DOHH2 (cell line): Measurements from ENCODE around the gene SCUBE3.

Experiments used
- H3F3A ChIP-seq: fragments of 200-600 bp; sonication (generic), shearing (Covaris generic); 2 replicates; pipeline ENCODE4 v1.6.0; 2016; ENCODE audit warnings: antibody characterized with exemption, mild to moderate bottlenecking; ENCODE audit not compliant: control insufficient read depth, insufficient read depth
- H3K27ac ChIP-seq: fragments of 200-600 bp; sonication (generic); 2 replicates; pipeline ENCODE4 v1.5.1; 2014; ENCODE audit warnings: low read depth, mild to moderate bottlenecking, low read length, moderate library complexity
- H3K27me3 ChIP-seq: fragments of 200-600 bp; sonication (generic); 2 replicates; pipeline ENCODE4 v1.6.1; 2014; ENCODE audit warnings: mild to moderate bottlenecking, low read length, mixed read lengths; ENCODE audit not compliant: control insufficient read depth
- H3K36me3 ChIP-seq: fragments of 200-600 bp; sonication (generic); 2 replicates; pipeline ENCODE4 v1.6.1; 2014; ENCODE audit warnings: mild to moderate bottlenecking, low read length, moderate library complexity, mixed read lengths; ENCODE audit not compliant: control insufficient read depth
- H3K4me1 ChIP-seq: fragments of 200-600 bp; sonication (generic); 2 replicates; pipeline ENCODE4 v1.6.1; 2014; ENCODE audit warnings: mild to moderate bottlenecking, low read length, mixed read lengths; ENCODE audit not compliant: control insufficient read depth
- H3K4me2 ChIP-seq: fragments of 200-600 bp; sonication (generic); 2 replicates; pipeline ENCODE4 v1.6.0; 2014; ENCODE audit warnings: mild to moderate bottlenecking, low read length, moderate library complexity
- H3K4me3 ChIP-seq: fragments of 200-600 bp; sonication (generic); 2 replicates; pipeline ENCODE4 v1.5.1; 2014; ENCODE audit warnings: mild to moderate bottlenecking, low read length, mixed read lengths
- H3K79me2 ChIP-seq: fragments of 200-600 bp; sonication (generic); 2 replicates; pipeline ENCODE4 v1.6.1; 2014; ENCODE audit warnings: mild to moderate bottlenecking, low read length, mixed read lengths; ENCODE audit not compliant: control insufficient read depth
- H3K9me2 ChIP-seq: fragments of 200-600 bp; sonication (generic); replicated peaks from 2 replicates; pipeline ENCODE4 v1.6.1; 2014; ENCODE audit warnings: mild to moderate bottlenecking, low read length, mixed read lengths; ENCODE audit not compliant: control insufficient read depth
- H3K9me3 ChIP-seq: fragments of 200-600 bp; sonication (generic); 2 replicates; pipeline ENCODE4 v1.6.1; 2014; ENCODE audit warnings: antibody characterized with exemption, low read length, mixed read lengths; ENCODE audit not compliant: control insufficient read depth, insufficient read depth
- H4K20me1 ChIP-seq: fragments of 200-600 bp; sonication (generic); 2 replicates; pipeline ENCODE4 v1.6.0; 2014; ENCODE audit warnings: low read depth, mild to moderate bottlenecking, antibody characterized with exemption, low read length, moderate library complexity; ENCODE audit not compliant: control insufficient read depth, insufficient read depth
- EZH2phosphoT487 ChIP-seq: fragments of 200-600 bp; sonication (generic); IDR thresholded peaks from 2 replicates; pipeline ENCODE4 v1.6.1; 2017; ENCODE audit warnings: borderline replicate concordance, mild to moderate bottlenecking, antibody characterized with exemption, low read length, moderate library complexity, mixed read lengths
- TF ChIP-seq, protein P1 (sequence below): fragments of 200-600 bp; sonication (generic); IDR thresholded peaks from one replicate; pipeline ENCODE4 v1.5.1; 2014; ENCODE audit warnings: antibody characterized with exemption, mild to moderate bottlenecking, low read depth, low read length; ENCODE audit not compliant: poor library complexity, severe bottlenecking

SCUBE3 gene

DNA sequence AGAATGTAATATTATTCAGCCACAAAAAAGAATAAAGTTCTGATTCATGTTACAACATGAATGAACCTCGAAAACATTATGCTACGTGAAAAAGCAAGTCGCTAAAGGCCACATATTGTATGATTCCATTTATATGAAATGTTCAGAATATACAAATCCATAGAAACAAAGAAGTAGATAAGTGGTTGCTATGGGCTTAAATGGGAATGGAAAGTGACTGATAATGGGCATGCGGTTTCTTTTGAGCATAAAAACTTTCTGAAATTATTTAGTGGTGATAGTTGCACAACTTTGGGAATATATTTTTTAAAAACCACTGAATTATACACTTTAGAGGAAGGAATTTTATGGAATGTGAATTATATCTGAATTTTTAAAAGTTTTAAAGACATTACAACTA lies 39.3 kb upstream of the SCUBE3 start:
- TF ChIP-seq, protein P1, sequence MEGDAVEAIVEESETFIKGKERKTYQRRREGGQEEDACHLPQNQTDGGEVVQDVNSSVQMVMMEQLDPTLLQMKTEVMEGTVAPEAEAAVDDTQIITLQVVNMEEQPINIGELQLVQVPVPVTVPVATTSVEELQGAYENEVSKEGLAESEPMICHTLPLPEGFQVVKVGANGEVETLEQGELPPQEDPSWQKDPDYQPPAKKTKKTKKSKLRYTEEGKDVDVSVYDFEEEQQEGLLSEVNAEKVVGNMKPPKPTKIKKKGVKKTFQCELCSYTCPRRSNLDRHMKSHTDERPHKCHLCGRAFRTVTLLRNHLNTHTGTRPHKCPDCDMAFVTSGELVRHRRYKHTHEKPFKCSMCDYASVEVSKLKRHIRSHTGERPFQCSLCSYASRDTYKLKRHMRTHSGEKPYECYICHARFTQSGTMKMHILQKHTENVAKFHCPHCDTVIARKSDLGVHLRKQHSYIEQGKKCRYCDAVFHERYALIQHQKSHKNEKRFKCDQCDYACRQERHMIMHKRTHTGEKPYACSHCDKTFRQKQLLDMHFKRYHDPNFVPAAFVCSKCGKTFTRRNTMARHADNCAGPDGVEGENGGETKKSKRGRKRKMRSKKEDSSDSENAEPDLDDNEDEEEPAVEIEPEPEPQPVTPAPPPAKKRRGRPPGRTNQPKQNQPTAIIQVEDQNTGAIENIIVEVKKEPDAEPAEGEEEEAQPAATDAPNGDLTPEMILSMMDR = no peak
- TF ChIP-seq EZH2phosphoT487 = no peak
- Histone ChIP-seq H4K20me1 (no peaks in the 10 kb centered on the region), H3K4me1 (no peaks in the 10 kb centered on the region), H3K4me2 (no peak overlapping the region), H3F3A (no peaks in the 10 kb centered on the region), H3K27ac (no peak overlapping the region), H3K9me3 (peaks cover 2% of the 10 kb centered on the region; the same call in 1 of the 2 replicates), H3K9me2 (no peaks in the 10 kb centered on the region), H3K79me2 (no peaks in the 10 kb centered on the region), H3K4me3 (no peak overlapping the region), H3K27me3 (peaks cover 11% of the 10 kb centered on the region), H3K36me3 (no peaks in the 10 kb centered on the region)

DNA sequence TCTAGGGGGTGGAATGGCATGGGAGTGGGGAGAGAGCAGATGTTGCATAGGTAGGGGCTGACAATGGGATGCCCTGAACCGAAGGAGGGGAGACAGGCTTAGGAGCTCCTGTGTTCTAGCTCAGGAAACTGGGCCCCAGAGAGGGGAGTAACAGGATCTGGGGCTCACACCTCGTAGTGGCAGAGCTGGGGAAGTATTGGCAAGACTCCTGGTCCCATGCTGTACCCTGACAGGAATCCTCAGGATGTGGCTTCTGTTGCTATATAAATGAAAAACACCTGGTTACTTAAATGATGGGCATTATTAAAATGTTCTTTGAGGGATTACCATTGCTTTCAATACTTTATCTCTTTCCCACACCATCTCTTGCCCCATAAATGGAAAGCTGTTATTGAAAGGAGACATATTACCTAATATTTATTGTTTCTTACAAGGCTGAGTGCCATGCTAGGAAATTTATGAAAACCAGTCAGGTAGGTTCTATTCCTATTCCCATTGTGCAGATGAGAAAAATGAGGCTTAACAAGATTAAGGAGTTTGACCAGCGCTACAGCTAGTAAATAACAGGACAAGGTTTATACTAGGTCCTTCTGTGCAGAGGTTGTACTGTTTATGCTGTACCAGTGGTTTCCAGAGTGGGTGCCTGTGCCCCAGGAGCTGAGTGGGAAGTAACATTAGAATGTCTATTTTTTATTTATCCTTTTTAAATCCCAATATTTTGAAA lies 37.3 kb upstream of the SCUBE3 start:
- Histone ChIP-seq H3K4me3 (no peak overlapping the region), H4K20me1 (no peaks in the 10 kb centered on the region), H3K27ac (no peak overlapping the region), H3K4me2 (no peak overlapping the region), H3K9me3 (no peaks in the 10 kb centered on the region), H3K27me3 (peaks cover 11% of the 10 kb centered on the region), H3K79me2 (no peaks in the 10 kb centered on the region), H3K9me2 (no peaks in the 10 kb centered on the region), H3F3A (no peaks in the 10 kb centered on the region), H3K36me3 (no peaks in the 10 kb centered on the region), H3K4me1 (no peaks in the 10 kb centered on the region)
- TF ChIP-seq EZH2phosphoT487 = no peak
- TF ChIP-seq, protein P1 = no peak

DNA sequence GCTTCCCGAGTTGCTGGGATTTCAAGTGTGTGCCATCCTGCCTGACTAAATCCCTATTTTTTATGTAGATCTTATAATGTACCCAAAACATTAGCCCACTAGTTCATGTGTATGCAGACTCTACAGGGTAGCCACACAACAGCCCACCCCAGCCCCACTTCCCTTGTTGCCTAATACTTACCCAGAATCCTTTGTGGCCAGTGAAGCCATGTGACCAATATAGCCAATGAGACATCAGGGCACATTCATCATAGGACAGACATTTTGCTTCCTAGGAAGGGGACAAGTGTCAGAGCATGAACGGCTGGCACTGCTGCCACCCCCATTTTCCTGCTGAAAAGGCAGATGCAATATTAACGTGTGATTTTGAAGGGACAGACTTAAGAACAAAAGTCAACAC lies 36.6 kb upstream of the SCUBE3 start:
- H3K79me2 ChIP-seq = no peaks in the 10 kb centered on the region
- peaks cover 11% of the 10 kb centered on the region for H3K27me3 ChIP-seq
- H3K4me2 ChIP-seq = no peak overlapping the region
- no peaks in the 10 kb centered on the region for H4K20me1 ChIP-seq
- H3K36me3 ChIP-seq = no peaks in the 10 kb centered on the region
- no peak overlapping the region for H3K27ac ChIP-seq
- no peak overlapping the region for H3K4me3 ChIP-seq
- no peak for TF ChIP-seq EZH2phosphoT487
- no peaks in the 10 kb centered on the region for H3K4me1 ChIP-seq
- H3F3A ChIP-seq = no peaks in the 10 kb centered on the region
- H3K9me2 ChIP-seq = no peaks in the 10 kb centered on the region
- no peaks in the 10 kb centered on the region for H3K9me3 ChIP-seq

DNA sequence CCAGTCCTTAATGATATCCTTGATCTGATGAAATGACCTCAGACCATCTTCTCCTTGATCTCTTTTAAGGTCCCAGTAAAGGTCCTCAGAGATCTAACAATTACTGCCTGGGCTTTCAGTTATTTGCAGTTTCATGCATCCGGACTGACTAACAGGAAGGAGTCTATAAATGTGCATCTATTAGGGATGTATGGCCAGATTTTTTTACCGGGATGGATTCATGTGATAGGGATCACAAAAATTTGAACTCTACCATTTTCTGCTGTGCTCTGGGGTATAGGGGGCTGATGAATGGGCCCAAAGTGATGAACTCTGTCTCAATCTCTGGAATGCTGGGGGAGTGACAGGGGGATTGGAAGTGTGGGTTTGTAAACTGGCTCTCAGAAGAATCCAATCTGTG lies 36.2 kb upstream of the SCUBE3 start:
- Histone ChIP-seq H3K9me3 (no peaks in the 10 kb centered on the region), H3K27me3 (peaks cover 11% of the 10 kb centered on the region), H3K79me2 (no peaks in the 10 kb centered on the region), H3K4me2 (no peak overlapping the region), H4K20me1 (no peaks in the 10 kb centered on the region), H3K4me1 (no peaks in the 10 kb centered on the region), H3K36me3 (no peaks in the 10 kb centered on the region), H3K27ac (no peak overlapping the region), H3F3A (no peaks in the 10 kb centered on the region), H3K4me3 (no peak overlapping the region), H3K9me2 (no peaks in the 10 kb centered on the region)
- TF ChIP-seq EZH2phosphoT487 = no peak
- TF ChIP-seq, protein P1 = no peak
